GM12874 (cell line): ENCODE results near the gene NANOGP8.

Experiments used
- TF ChIP-seq, protein P1 (sequence below): IDR thresholded peaks from 2 replicates; pipeline ENCODE4 v1.5.1; 2011; ENCODE audit warnings: low read depth, mild to moderate bottlenecking, control low read depth, low read length, moderate library complexity; ENCODE audit not compliant: insufficient read depth

The NANOGP8 gene

GRCh38 chr15:35062738-35063099, 22.4 kb downstream of the NANOGP8 start:
- TF ChIP-seq, protein P1, sequence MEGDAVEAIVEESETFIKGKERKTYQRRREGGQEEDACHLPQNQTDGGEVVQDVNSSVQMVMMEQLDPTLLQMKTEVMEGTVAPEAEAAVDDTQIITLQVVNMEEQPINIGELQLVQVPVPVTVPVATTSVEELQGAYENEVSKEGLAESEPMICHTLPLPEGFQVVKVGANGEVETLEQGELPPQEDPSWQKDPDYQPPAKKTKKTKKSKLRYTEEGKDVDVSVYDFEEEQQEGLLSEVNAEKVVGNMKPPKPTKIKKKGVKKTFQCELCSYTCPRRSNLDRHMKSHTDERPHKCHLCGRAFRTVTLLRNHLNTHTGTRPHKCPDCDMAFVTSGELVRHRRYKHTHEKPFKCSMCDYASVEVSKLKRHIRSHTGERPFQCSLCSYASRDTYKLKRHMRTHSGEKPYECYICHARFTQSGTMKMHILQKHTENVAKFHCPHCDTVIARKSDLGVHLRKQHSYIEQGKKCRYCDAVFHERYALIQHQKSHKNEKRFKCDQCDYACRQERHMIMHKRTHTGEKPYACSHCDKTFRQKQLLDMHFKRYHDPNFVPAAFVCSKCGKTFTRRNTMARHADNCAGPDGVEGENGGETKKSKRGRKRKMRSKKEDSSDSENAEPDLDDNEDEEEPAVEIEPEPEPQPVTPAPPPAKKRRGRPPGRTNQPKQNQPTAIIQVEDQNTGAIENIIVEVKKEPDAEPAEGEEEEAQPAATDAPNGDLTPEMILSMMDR = no peak

GRCh38 chr15:35061825-35062737, 23.0 kb downstream of the NANOGP8 start:
- TF ChIP-seq, protein P1 = no peak

- TF ChIP-seq, protein P1 = no peak
These were observed 23.8 kb downstream of the NANOGP8 start for GRCh38 chr15:35061161-35061824.

GRCh38 chr15:35060591-35060990, 24.5 kb downstream of the NANOGP8 start:
- TF ChIP-seq, protein P1 = no peak

GRCh38 chr15:35058534-35059054, 26.5 kb downstream of the NANOGP8 start:
- TF ChIP-seq, protein P1 = no peak

DNA sequence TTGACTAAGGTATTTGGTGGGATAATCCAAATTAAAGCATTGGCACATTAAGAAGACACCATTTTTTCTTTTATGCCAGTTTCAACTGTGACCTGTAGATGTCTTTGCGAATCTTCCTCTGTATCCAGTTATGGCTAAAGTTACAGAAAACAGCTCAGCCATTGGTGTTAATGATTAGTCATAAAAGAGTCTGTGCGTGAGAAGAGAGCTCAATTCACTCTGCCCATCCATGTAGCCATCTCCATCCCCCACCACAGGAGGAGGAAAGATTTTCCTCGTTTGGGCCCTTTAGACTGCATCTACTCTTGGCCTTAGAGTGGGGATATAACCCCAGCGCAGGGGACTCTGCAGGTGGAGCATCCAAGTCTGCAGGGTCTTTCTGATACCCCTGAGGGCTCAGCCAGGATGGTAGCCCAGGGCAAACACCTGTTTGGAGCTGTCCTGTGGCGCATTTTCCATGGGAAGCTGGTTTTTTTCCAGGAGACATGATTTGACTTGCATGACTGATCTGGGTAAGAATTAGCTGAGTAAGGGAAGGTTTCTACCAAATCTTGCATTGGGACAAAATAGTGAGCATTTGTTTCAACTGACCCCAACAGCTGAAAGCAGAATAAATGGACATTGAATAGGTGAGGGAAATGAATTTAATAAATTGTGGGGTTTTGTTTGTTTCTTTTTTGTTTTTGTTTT, 29.5 kb downstream of the NANOGP8 start:
- TF ChIP-seq, protein P1 = no peak

DNA sequence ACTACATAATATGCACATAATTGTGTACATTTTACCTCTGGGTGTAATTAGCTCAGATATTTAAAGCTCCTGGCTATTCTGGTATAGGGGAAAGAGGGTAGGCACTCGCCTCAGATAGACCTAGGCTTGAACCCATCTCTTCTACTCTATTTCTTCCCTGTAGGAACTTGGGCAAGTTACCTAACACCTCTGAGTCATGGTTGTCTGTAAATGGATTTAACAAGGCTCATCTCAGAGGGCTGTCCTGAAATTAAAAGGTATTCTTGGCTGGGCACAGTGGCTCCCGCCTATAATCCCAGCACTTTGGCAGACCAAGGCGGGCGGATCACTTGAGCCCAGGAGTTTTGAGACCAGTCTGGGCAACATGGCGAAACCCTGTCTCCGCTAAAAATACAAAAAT, 30.7 kb downstream of the NANOGP8 start:
- TF ChIP-seq, protein P1 = no peak
